Stimulated activated CD4-positive, alpha-beta T cell treated with anti-CD3 and anti-CD28 coated beads, Interleukin-2, amount 100 ng/mL, for 48 hours (primary cell): ENCODE results near the gene MKRN1.
"Not testable (repeated sequence)": the region's sequence is repeated elsewhere in the genome, so short reads cannot be mapped to it uniquely, and the experiment has no call there.

Source experiments
- DNase-seq, 2 donors: peaks; one replicate each; pipeline ENCODE4 v3.0.0-alpha.2; 2020

Gene MKRN1

GRCh38 chr7:140433396-140433795 lies 45.9 kb downstream of the MKRN1 start:
- DNase-seq, result no peak

GRCh38 chr7:140426130-140426529 lies 53.2 kb downstream of the MKRN1 start:
- DNase-seq, result no peak

- no peak for DNase-seq
These were observed 53.6 kb downstream of the MKRN1 start for GRCh38 chr7:140425718-140426117.

GRCh38 chr7:140423501-140423900 lies 55.8 kb downstream of the MKRN1 start:
- no peak for DNase-seq

- no peak for DNase-seq
These were observed 57.8 kb downstream of the MKRN1 start for GRCh38 chr7:140421521-140421920.

GRCh38 chr7:140418653-140419052 lies 60.7 kb downstream of the MKRN1 start:
- DNase-seq, result no peak

- not testable (repeated sequence) for DNase-seq
These were observed 61.2 kb downstream of the MKRN1 start for GRCh38 chr7:140418156-140418472.

GRCh38 chr7:140417456-140418155 lies 61.7 kb downstream of the MKRN1 start:
- DNase-seq, result no peak

GRCh38 chr7:140416560-140416959 lies 62.7 kb downstream of the MKRN1 start:
- no peak for DNase-seq

- DNase-seq, result not testable (repeated sequence)
These were observed 63.5 kb downstream of the MKRN1 start for GRCh38 chr7:140415816-140416215.

GRCh38 chr7:140415361-140415760 lies 63.9 kb downstream of the MKRN1 start:
- DNase-seq, result no peak

- no peak for DNase-seq
These were observed 74.7 kb downstream of the MKRN1 start for GRCh38 chr7:140404565-140405065.

GRCh38 chr7:140403878-140404564 lies 75.3 kb downstream of the MKRN1 start, which contains the start of gene RAB19:
Gene RAB19, plus strand, starts transcription at chr7:140404058. Its CDS starts 3,589 bp downstream, at chr7:140407647.
- peak in 1 of 2 donors; percentile 24 for DNase-seq
